ENCODE data around the gene MOV10L1.

DNA sequence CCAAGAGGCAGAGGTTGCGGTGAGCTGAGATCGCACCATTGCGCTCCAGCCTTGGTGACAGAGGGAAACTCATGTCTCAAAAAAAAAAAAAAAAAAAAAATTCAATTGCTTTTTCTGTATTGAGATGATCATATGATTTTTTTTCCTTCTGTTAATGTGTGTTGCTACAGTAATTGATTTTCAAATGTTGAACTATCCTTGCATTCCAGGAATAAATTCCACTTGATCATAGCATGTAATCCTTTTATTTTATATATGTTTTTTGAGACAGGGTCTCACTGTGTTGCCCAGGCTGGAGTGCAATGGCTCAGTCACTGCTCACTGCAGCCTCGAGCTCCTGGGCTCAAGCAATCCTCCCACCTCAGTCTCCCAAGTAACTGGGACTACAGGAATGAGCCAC is 33.3 kb downstream of the MOV10L1 start:
- TF ChIP-seq, protein P1, sequence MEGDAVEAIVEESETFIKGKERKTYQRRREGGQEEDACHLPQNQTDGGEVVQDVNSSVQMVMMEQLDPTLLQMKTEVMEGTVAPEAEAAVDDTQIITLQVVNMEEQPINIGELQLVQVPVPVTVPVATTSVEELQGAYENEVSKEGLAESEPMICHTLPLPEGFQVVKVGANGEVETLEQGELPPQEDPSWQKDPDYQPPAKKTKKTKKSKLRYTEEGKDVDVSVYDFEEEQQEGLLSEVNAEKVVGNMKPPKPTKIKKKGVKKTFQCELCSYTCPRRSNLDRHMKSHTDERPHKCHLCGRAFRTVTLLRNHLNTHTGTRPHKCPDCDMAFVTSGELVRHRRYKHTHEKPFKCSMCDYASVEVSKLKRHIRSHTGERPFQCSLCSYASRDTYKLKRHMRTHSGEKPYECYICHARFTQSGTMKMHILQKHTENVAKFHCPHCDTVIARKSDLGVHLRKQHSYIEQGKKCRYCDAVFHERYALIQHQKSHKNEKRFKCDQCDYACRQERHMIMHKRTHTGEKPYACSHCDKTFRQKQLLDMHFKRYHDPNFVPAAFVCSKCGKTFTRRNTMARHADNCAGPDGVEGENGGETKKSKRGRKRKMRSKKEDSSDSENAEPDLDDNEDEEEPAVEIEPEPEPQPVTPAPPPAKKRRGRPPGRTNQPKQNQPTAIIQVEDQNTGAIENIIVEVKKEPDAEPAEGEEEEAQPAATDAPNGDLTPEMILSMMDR (IDR thresholded peaks at IDR 0.05), result no peak
- no peak for TF ChIP-seq POLR2A (IDR thresholded peaks at IDR 0.05)

Data from heart left ventricle (tissue), 13 donors.